ENCODE results near the gene NFYC.
A peak's percentile ranks its signal among the peaks of the same experiment; 100 is the strongest.

The NFYC gene

DNA sequence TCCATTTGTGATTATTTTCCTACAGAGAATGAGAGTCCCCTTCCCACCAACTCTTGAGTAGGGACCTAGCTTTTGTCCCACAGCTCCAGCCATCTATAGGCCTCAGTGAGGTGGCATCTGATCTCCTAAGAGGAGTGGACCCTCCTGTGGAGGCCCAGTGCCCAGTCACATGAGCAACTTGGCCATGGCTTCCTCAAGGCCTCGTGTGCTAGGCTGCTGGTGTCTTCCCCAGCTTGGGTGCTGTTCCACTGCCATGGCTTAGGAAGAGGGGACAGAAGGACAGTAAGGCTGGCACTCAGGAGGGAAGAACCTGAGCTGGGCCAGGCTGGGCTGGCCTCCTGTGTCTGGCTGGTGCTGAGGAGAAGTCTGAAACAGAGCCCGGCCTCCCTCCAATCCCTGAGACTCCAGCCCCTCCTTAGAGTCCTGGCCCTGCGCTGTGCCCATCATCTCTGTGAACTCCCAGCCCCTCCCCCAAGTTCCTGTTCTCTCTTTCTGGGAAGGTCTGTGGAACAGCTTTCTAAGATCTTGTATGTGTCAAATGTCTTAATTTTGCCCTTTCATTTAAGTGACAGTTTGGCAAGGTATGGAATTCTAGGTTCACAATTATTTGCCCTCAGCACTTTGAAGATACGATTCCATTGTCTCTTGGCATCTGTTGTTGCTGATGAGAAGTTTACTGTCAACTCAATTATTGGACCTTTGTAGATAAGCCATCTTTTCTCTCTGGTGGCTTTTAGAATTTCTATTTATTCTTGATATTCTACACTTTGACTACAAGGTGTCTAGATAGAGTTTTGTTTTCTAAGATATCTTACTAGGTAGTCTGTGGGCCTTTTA, 85.0 kb downstream of the NFYC start:
- Histone ChIP-seq H3K4me1 (ENCODE audit: insufficient read depth, low read length) (no peaks in the 10 kb centered on the region), H3K9ac (ENCODE audit: low read depth, low read length) (no peak overlapping the region), H3K36me3 (ENCODE audit: insufficient read depth, low read length) (no peaks in the 10 kb centered on the region; the same call in 1 of the 2 replicates), H3K9me3 (ENCODE audit: control insufficient read depth, insufficient read depth, low read length) (peaks cover 9% of the 10 kb centered on the region)

DNA sequence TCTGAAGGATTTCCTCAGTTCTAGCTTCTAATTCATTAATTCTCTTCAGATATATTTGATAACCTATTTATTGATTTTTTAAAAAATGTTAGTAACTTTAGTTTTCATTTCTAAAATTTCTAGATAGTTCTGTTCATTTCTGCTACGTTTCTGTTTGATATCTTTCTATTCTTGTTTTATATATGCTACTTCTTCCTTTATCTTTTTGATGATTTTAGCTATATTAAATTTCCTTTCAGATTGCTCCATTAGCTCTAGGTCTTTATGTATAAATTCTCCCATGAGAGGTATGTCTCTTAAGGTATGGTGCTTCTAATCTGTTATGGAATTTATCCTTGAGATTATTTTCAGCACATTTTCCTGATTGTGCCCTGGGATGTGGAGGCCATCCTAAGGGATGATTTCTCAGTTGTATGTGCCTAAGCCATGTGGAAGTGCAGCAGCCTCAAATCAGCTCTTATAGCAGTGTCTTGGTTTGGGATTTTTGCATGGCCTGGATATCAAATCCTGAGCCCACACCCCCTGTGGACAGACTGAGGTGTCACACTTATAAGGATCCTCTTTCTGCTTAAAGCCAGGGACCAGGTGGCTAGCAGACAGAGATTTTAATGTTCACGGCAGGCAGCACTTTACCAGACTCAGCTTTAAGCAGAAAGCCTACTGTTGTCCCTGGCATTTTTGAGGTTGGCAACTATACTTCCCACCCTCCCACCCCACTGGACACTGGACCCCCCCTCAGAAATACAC, 85.9 kb downstream of the NFYC start:
- H3K4me1 ChIP-seq (ENCODE audit: insufficient read depth, low read length), result no peaks in the 10 kb centered on the region; the same call in 1 of the 2 replicates
- no peak overlapping the region for H3K9ac ChIP-seq (ENCODE audit: low read depth, low read length)
- H3K36me3 ChIP-seq (ENCODE audit: insufficient read depth, low read length), result no peaks in the 10 kb centered on the region; the same call in 1 of the 2 replicates
- H3K9me3 ChIP-seq (ENCODE audit: control insufficient read depth, insufficient read depth, low read length), result peaks cover 9% of the 10 kb centered on the region

DNA sequence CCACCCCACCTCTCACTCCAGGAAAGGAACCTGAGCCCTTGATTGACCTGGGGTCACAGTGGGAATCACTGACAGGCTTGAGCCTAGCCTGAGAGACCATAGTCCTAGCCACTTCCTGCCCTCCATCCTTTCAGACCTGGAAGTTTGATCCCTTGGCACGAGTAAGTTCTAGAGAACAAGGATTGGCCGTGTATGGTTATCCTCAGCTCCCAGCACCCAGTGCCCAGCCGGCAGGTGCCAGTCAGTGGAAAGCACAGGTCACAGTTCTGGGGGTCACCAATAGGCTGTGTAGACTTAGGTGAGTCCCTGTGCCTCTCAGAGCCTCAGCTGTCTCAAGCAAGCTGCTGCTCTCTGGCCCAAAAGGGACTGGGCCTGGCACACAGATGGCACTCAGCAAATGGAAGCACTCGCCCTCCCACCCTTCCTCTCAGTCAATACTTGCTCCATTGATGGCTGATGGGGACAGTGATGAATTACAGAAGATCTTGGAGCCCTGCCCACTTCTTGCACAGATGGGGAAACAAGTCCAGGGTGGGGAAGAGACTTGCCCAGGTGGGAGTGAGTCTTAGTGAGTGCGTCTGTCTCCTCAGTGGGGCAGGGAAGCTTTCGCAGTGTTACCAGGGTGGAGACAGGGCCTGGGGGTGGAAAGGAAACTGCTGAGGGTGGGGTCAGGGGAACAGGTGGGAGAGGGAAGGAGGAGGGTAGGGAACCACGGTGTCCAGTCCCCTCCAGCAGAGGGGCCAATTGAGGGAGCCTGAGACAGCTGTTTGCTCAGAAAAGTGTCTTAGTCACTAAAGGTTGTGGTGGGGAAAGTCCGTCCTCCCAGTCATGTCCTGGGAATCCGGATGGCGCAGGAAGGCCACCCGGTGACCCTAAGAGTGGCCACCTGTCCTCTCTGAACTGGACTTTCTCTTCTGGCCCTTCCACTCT, 89.4 kb downstream of the NFYC start:
- Histone ChIP-seq H3K4me1 (ENCODE audit: insufficient read depth, low read length) (no peaks in the 10 kb centered on the region; the same call in 1 of the 2 replicates), H3K9me3 (ENCODE audit: control insufficient read depth, insufficient read depth, low read length) (peaks cover 9% of the 10 kb centered on the region), H3K36me3 (ENCODE audit: insufficient read depth, low read length) (no peaks in the 10 kb centered on the region), H3K9ac (ENCODE audit: low read depth, low read length) (no peak overlapping the region)

GRCh38 chr1:40781608-40781971, 90.1 kb downstream of the NFYC start:
- H3K4me1 ChIP-seq (ENCODE audit: insufficient read depth, low read length), result no peaks in the 10 kb centered on the region; the same call in 1 of the 2 replicates
- H3K9me3 ChIP-seq (ENCODE audit: control insufficient read depth, insufficient read depth, low read length), result peaks cover 9% of the 10 kb centered on the region
- H3K36me3 ChIP-seq (ENCODE audit: insufficient read depth, low read length), result no peaks in the 10 kb centered on the region
- no peak overlapping the region for H3K9ac ChIP-seq (ENCODE audit: low read depth, low read length)

GRCh38 chr1:40782371-40782956, 91.0 kb downstream of the NFYC start:
- Histone ChIP-seq H3K36me3 (ENCODE audit: insufficient read depth, low read length) (no peaks in the 10 kb centered on the region), H3K9me3 (ENCODE audit: control insufficient read depth, insufficient read depth, low read length) (0 out of 2 replicates have a peak, but pooled peaks cover under 1% of the 10 kb centered on the region), H3K9ac (ENCODE audit: low read depth, low read length) (peak overlapping the region; percentile 61; the same call in 1 of the 2 replicates), H3K4me1 (ENCODE audit: insufficient read depth, low read length) (peaks cover 3% of the 10 kb centered on the region; the same call in 1 of the 2 replicates)

- no peaks in the 10 kb centered on the region for H3K9me3 ChIP-seq (ENCODE audit: control insufficient read depth, insufficient read depth, low read length)
- no peaks in the 10 kb centered on the region for H3K36me3 ChIP-seq (ENCODE audit: insufficient read depth, low read length)
- H3K4me1 ChIP-seq (ENCODE audit: insufficient read depth, low read length), result peaks cover 8% of the 10 kb centered on the region; the same call in 1 of the 2 replicates
- H3K9ac ChIP-seq (ENCODE audit: low read depth, low read length), result peak within 1 kb of the TSS; percentile 61
These were observed 91.7 kb downstream of the NFYC start, which contains the start of gene KCNQ4 for GRCh38 chr1:40783001-40783905. Gene KCNQ4 (plus strand): TSS chr1:40783787. CDS start chr1:40784094, 307 bp downstream.

DNA sequence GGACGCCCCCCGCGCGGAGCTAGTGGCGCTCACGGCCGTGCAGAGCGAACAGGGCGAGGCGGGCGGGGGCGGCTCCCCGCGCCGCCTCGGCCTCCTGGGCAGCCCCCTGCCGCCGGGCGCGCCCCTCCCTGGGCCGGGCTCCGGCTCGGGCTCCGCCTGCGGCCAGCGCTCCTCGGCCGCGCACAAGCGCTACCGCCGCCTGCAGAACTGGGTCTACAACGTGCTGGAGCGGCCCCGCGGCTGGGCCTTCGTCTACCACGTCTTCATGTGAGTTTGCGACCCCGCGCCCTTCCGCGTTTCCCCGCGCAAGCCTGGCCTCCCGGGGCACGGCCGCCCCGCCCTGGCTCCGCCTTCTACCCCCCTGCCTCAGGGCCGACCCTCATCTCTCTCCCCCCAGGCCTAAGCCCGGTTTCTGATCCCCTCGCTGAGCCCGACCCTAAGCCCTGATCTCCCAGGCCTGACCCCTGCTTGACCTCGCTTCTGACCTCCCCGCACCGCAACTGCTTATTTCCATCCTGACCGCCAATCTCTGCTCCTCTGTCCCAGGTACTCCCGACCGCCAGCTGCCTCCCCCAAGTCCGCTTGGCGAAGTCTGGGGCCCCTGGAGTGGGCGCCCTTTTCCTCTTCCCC, 92.8 kb downstream of the NFYC start:
- Histone ChIP-seq H3K9me3 (ENCODE audit: control insufficient read depth, insufficient read depth, low read length) (no peaks in the 10 kb centered on the region), H3K4me1 (ENCODE audit: insufficient read depth, low read length) (peaks cover 8% of the 10 kb centered on the region; the same call in 1 of the 2 replicates), H3K36me3 (ENCODE audit: insufficient read depth, low read length) (no peaks in the 10 kb centered on the region), H3K9ac (ENCODE audit: low read depth, low read length) (peak overlapping the region; percentile 51)

GRCh38 chr1:40784771-40785151, 93.3 kb downstream of the NFYC start:
- H3K9ac ChIP-seq (ENCODE audit: low read depth, low read length), result peak overlapping the region; percentile 6; the same call in 1 of the 2 replicates
- H3K36me3 ChIP-seq (ENCODE audit: insufficient read depth, low read length), result no peaks in the 10 kb centered on the region
- H3K4me1 ChIP-seq (ENCODE audit: insufficient read depth, low read length), result peaks cover 13% of the 10 kb centered on the region; the same call in 1 of the 2 replicates

GRCh38 chr1:40785446-40785845, 93.9 kb downstream of the NFYC start:
- Histone ChIP-seq H3K9me3 (ENCODE audit: control insufficient read depth, insufficient read depth, low read length) (no peaks in the 10 kb centered on the region), H3K9ac (ENCODE audit: low read depth, low read length) (no peak overlapping the region), H3K36me3 (ENCODE audit: insufficient read depth, low read length) (no peaks in the 10 kb centered on the region), H3K4me1 (ENCODE audit: insufficient read depth, low read length) (peaks cover 14% of the 10 kb centered on the region; the same call in 1 of the 2 replicates)

More at GRCh38 chr1:40784771-40785151, 93.3 kb downstream of the NFYC start:
- H3K9me3 ChIP-seq (ENCODE audit: control insufficient read depth, insufficient read depth, low read length), result no peaks in the 10 kb centered on the region

GRCh38 chr1:40786171-40786994, 94.9 kb downstream of the NFYC start:
- peaks cover 14% of the 10 kb centered on the region; the same call in 1 of the 2 replicates for H3K4me1 ChIP-seq (ENCODE audit: insufficient read depth, low read length)
- no peaks in the 10 kb centered on the region for H3K36me3 ChIP-seq (ENCODE audit: insufficient read depth, low read length)
- no peak overlapping the region for H3K9ac ChIP-seq (ENCODE audit: low read depth, low read length)
- no peaks in the 10 kb centered on the region for H3K9me3 ChIP-seq (ENCODE audit: control insufficient read depth, insufficient read depth, low read length)

DNA sequence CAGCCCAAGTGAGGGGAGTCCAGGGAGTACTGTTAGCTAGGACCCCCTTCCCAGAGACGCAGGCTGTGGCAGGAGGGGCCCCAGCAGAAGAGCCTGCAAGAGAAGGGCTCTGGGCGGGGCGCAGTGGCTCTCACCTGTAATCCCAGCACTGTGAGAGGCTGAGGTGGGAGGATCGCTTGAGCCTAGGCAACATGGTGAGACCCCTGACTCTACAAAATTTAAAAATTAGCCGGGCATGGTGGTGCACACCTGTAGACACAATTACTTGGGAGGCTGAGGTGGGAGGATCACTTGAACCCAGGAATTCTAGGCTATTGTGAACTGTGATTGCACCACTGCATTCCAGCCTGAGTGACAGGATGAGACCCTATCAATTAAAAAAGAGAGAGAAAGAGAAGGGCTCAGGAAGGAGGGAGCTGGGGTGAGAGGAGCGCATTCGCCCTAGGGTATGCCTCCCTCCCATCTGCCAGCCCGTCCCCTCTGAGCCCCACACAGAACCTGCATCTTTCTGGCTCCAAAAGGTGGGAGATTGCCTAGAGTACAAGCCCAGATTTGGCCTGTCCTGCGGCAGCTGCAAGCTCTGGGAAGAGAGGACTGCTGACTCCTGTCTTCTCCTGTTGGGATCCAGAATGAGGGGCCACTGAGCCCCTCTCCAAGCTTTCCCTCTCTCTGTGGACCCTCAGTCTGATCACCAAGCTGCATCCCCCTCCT, 95.6 kb downstream of the NFYC start:
- no peak overlapping the region for H3K9ac ChIP-seq (ENCODE audit: low read depth, low read length)
- peaks cover 16% of the 10 kb centered on the region; the same call in 1 of the 2 replicates for H3K4me1 ChIP-seq (ENCODE audit: insufficient read depth, low read length)
- no peaks in the 10 kb centered on the region for H3K36me3 ChIP-seq (ENCODE audit: insufficient read depth, low read length)
- H3K9me3 ChIP-seq (ENCODE audit: control insufficient read depth, insufficient read depth, low read length), result no peaks in the 10 kb centered on the region
